NCI-H510A (cell line): ENCODE results near the gene ZBTB21.

Experiments
- DNase-seq: peaks from one replicate; lab custom pipeline; 2025; lab: John Stamatoyannopoulos, UW

Gene ZBTB21

GRCh38 chr21:42039911-42040351 is 29.8 kb upstream of the ZBTB21 start:
- no peak for DNase-seq

- DNase-seq: no peak
These were observed 29.3 kb upstream of the ZBTB21 start for GRCh38 chr21:42039470-42039901.

- no peak for DNase-seq
These were observed 28.8 kb upstream of the ZBTB21 start for GRCh38 chr21:42038826-42039425.

- DNase-seq: no peak
These were observed 28.2 kb upstream of the ZBTB21 start for GRCh38 chr21:42038393-42038792.

- DNase-seq: no peak
These were observed 27.8 kb upstream of the ZBTB21 start for GRCh38 chr21:42037943-42038342.

- DNase-seq: no peak
These were observed 27.4 kb upstream of the ZBTB21 start for GRCh38 chr21:42037516-42037915.

GRCh38 chr21:42036313-42036712 is 26.2 kb upstream of the ZBTB21 start:
- DNase-seq: no peak

GRCh38 chr21:42032968-42033367 is 22.8 kb upstream of the ZBTB21 start:
- DNase-seq: no peak

GRCh38 chr21:42032266-42032665 is 22.1 kb upstream of the ZBTB21 start:
- DNase-seq: no peak

GRCh38 chr21:42031816-42032215 is 21.7 kb upstream of the ZBTB21 start:
- DNase-seq: no peak

- no peak for DNase-seq
These were observed 21.1 kb upstream of the ZBTB21 start for GRCh38 chr21:42031241-42031640.

GRCh38 chr21:42030311-42030710 is 20.2 kb upstream of the ZBTB21 start:
- DNase-seq: no peak

- DNase-seq: no peak
These were observed 18.7 kb upstream of the ZBTB21 start for GRCh38 chr21:42028766-42029425.

- no peak for DNase-seq
These were observed 17.9 kb upstream of the ZBTB21 start for GRCh38 chr21:42027822-42028765.

- no peak for DNase-seq
These were observed 17.1 kb upstream of the ZBTB21 start for GRCh38 chr21:42027085-42027821.

- DNase-seq: no peak
These were observed 15.9 kb upstream of the ZBTB21 start for GRCh38 chr21:42026082-42026435.

- DNase-seq: no peak
These were observed 15.4 kb upstream of the ZBTB21 start for GRCh38 chr21:42025376-42026081.

GRCh38 chr21:42022906-42023305 is 12.7 kb upstream of the ZBTB21 start:
- no peak for DNase-seq

GRCh38 chr21:42022091-42022430 is 11.9 kb upstream of the ZBTB21 start:
- no peak for DNase-seq

GRCh38 chr21:42021371-42022090 is 11.4 kb upstream of the ZBTB21 start:
- peak; percentile 32 for DNase-seq

- DNase-seq: no peak
These were observed 9.5 kb upstream of the ZBTB21 start for GRCh38 chr21:42019706-42020105.
